ENCODE results near the gene DXO.
A peak's percentile ranks its signal among the peaks of the same experiment; 100 is the strongest.
"Not testable (repeated sequence)": the region's sequence is repeated elsewhere in the genome, so short reads cannot be mapped to it uniquely, and the experiment has no call there.

DNA sequence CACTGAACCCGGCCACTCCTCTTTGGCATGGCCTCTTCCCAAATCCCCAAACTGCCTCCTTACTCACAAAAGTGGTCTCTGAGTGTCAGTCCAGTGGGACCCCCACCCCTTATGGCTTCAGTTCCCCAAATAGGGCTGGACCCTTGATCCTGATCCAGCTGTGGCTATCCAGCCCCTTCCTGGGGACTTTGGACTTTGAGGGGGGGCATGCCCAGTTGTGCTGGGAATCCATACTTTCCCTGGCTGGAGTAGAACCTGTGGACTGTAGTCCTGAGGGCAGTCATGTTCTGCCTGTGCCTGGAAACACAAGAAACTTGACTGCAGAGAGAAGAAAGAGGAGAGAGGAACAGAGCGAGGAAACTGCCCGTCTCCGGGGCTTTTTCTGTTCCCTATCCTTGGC is 32.5 kb upstream of the DXO start:
- TF ChIP-seq, protein P1, sequence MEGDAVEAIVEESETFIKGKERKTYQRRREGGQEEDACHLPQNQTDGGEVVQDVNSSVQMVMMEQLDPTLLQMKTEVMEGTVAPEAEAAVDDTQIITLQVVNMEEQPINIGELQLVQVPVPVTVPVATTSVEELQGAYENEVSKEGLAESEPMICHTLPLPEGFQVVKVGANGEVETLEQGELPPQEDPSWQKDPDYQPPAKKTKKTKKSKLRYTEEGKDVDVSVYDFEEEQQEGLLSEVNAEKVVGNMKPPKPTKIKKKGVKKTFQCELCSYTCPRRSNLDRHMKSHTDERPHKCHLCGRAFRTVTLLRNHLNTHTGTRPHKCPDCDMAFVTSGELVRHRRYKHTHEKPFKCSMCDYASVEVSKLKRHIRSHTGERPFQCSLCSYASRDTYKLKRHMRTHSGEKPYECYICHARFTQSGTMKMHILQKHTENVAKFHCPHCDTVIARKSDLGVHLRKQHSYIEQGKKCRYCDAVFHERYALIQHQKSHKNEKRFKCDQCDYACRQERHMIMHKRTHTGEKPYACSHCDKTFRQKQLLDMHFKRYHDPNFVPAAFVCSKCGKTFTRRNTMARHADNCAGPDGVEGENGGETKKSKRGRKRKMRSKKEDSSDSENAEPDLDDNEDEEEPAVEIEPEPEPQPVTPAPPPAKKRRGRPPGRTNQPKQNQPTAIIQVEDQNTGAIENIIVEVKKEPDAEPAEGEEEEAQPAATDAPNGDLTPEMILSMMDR (IDR thresholded peaks at IDR 0.05; ENCODE audit: low read depth, low read length, missing input control): not testable (repeated sequence)
- TF ChIP-seq, protein P2, sequence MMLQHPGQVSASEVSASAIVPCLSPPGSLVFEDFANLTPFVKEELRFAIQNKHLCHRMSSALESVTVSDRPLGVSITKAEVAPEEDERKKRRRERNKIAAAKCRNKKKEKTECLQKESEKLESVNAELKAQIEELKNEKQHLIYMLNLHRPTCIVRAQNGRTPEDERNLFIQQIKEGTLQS (IDR thresholded peaks at IDR 0.05): not testable (repeated sequence)
- TF ChIP-seq, protein P3, sequence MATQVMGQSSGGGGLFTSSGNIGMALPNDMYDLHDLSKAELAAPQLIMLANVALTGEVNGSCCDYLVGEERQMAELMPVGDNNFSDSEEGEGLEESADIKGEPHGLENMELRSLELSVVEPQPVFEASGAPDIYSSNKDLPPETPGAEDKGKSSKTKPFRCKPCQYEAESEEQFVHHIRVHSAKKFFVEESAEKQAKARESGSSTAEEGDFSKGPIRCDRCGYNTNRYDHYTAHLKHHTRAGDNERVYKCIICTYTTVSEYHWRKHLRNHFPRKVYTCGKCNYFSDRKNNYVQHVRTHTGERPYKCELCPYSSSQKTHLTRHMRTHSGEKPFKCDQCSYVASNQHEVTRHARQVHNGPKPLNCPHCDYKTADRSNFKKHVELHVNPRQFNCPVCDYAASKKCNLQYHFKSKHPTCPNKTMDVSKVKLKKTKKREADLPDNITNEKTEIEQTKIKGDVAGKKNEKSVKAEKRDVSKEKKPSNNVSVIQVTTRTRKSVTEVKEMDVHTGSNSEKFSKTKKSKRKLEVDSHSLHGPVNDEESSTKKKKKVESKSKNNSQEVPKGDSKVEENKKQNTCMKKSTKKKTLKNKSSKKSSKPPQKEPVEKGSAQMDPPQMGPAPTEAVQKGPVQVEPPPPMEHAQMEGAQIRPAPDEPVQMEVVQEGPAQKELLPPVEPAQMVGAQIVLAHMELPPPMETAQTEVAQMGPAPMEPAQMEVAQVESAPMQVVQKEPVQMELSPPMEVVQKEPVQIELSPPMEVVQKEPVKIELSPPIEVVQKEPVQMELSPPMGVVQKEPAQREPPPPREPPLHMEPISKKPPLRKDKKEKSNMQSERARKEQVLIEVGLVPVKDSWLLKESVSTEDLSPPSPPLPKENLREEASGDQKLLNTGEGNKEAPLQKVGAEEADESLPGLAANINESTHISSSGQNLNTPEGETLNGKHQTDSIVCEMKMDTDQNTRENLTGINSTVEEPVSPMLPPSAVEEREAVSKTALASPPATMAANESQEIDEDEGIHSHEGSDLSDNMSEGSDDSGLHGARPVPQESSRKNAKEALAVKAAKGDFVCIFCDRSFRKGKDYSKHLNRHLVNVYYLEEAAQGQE (IDR thresholded peaks at IDR 0.05): not testable (repeated sequence)
- TF ChIP-seq HNF4G (IDR thresholded peaks at IDR 0.05): peak; percentile 71
- TF ChIP-seq EGR1 (IDR thresholded peaks at IDR 0.05; ENCODE audit: low read depth in 2 of 2); RAD21 (IDR thresholded peaks at IDR 0.05); TAF1 (conservative IDR thresholded peaks at IDR 0.05); JUND (IDR thresholded peaks at IDR 0.05): not testable (repeated sequence)
- peak; percentile 67 to 79 for TF ChIP-seq HNF4A (conservative IDR thresholded peaks at IDR 0.05)
